HEK293 (cell line): ENCODE results near the gene RSRC1.

ENCODE experiments used
- ATF2 ChIP-seq: fragments of 450-650 bp; formaldehyde crosslinking; IDR thresholded peaks from 2 replicates; pipeline ENCODE4 v1.5.1; 2016; ENCODE audit warnings: missing biosample characterization, missing genetic modification characterization, low read depth
- CTCF ChIP-seq: fragments of 450-650 bp; formaldehyde crosslinking; IDR thresholded peaks from 2 replicates; pipeline ENCODE4 v1.5.1; 2016; ENCODE audit warnings: missing biosample characterization, missing genetic modification characterization
- MYNN ChIP-seq: fragments of 450-650 bp; formaldehyde crosslinking; IDR thresholded peaks from 2 replicates; pipeline ENCODE4 v1.5.1; 2016; ENCODE audit warnings: missing biosample characterization, missing genetic modification characterization, borderline replicate concordance
- SP2 ChIP-seq: fragments of 450-650 bp; formaldehyde crosslinking; IDR thresholded peaks from 2 replicates; pipeline ENCODE4 v1.5.1; 2016; ENCODE audit warnings: missing biosample characterization, missing genetic modification characterization
- YY1 ChIP-seq: fragments of 450-650 bp; formaldehyde crosslinking; IDR thresholded peaks from 2 replicates; pipeline ENCODE4 v1.5.1; 2018; ENCODE audit warnings: missing biosample characterization, missing genetic modification characterization
- ZBTB8A ChIP-seq: fragments of 450-650 bp; formaldehyde crosslinking; IDR thresholded peaks from 2 replicates; pipeline ENCODE4 v1.5.1; 2016; ENCODE audit warnings: missing biosample characterization, missing genetic modification characterization
- ZNF132 ChIP-seq: fragments of 450-650 bp; formaldehyde crosslinking; IDR thresholded peaks from 2 replicates; pipeline ENCODE4 v1.5.1; 2017; ENCODE audit warnings: missing biosample characterization, missing genetic modification characterization, borderline replicate concordance
- ZNF221 ChIP-seq: fragments of 450-650 bp; formaldehyde crosslinking; IDR thresholded peaks from 2 replicates; pipeline ENCODE4 v1.5.1; 2017; ENCODE audit warnings: missing biosample characterization, missing genetic modification characterization, borderline replicate concordance
- ZNF423 ChIP-seq: fragments of 450-650 bp; formaldehyde crosslinking; IDR thresholded peaks from 2 replicates; pipeline ENCODE4 v1.5.1; 2016; ENCODE audit warnings: missing biosample characterization, missing genetic modification characterization
- ZNF549 ChIP-seq: fragments of 450-650 bp; IDR thresholded peaks from 2 replicates; pipeline ENCODE4 v1.5.1; 2018; ENCODE audit warnings: missing biosample characterization, missing genetic modification characterization, mild to moderate bottlenecking, inconsistent platforms, moderate library complexity
- ZNF629 ChIP-seq: fragments of 450-650 bp; formaldehyde crosslinking; IDR thresholded peaks from 2 replicates; pipeline ENCODE4 v1.5.1; 2017; ENCODE audit warnings: missing biosample characterization, missing genetic modification characterization
- ZNF670 ChIP-seq: fragments of 450-650 bp; formaldehyde crosslinking; IDR thresholded peaks from 2 replicates; pipeline ENCODE4 v1.5.1; 2016; ENCODE audit warnings: missing biosample characterization, missing genetic modification characterization, low read depth
- ZNF785 ChIP-seq: fragments of 450-650 bp; formaldehyde crosslinking; IDR thresholded peaks from 2 replicates; pipeline ENCODE4 v1.5.1; 2016; ENCODE audit warnings: missing biosample characterization, missing genetic modification characterization
- ZSCAN16 ChIP-seq: fragments of 450-650 bp; formaldehyde crosslinking; IDR thresholded peaks from 2 replicates; pipeline ENCODE4 v1.5.1; 2016; ENCODE audit warnings: missing biosample characterization, missing genetic modification characterization

GRCh38 chr3:158520433-158520832 is 410.5 kb downstream of the RSRC1 start:
- no peak for TF ChIP-seq ZNF785
- TF ChIP-seq ZBTB8A (tag by site-specific recombination) = no peak
- no peak for TF ChIP-seq ZNF221
- TF ChIP-seq CTCF (tag by site-specific recombination) = no peak
- no peak for TF ChIP-seq YY1 (tag by site-specific recombination)
- TF ChIP-seq SP2 (tag by site-specific recombination) = no peak
- TF ChIP-seq MYNN = no peak
- TF ChIP-seq ATF2 = no peak
- no peak for TF ChIP-seq ZNF670
- TF ChIP-seq ZNF132 (tag by site-specific recombination) = no peak
- TF ChIP-seq ZSCAN16 (tag by site-specific recombination) = no peak
- TF ChIP-seq ZNF629 (tag by site-specific recombination) = no peak
- no peak for TF ChIP-seq ZNF423 (tag by site-specific recombination)
- no peak for TF ChIP-seq ZNF549 (tag by site-specific recombination)
